ENCODE results near the gene SEC16A.

The SEC16A gene

DNA sequence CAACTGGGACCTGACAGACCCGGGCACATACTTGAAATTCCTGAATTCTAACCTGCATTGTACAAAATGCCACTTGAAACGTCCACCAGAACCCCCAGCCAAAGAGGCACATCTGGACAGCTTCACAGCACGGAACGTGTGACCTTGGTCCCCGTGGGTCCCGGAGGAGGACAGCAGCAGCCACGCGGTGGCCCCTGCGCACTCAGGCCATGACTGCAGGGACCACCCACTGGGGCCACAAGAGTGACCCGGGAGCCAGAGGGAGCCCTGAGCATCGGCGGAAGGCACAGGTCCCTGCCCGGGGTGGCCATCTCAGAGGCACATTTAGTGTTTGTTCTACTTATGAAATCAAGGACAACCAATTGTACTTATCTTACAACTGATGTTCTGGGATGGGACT is 80.8 kb downstream of the SEC16A start:
- Histone ChIP-seq H3K4me1 (ENCODE audit: control insufficient read depth in 1 of 2, insufficient read depth in 2 of 2, low read length in 2 of 2) (peaks cover 13 to 24% of the 10 kb centered on the region in 2 donors), H3K27me3 (ENCODE audit: control insufficient read depth in 1 of 2, insufficient read depth in 2 of 2, low read length in 2 of 2) (no peaks in the 10 kb centered on the region), H3K4me3 (ENCODE audit: low read depth in 1 of 2, low read length in 2 of 2) (no peak overlapping the region), H3K27ac (ENCODE audit: low read depth, low read length) (no peak overlapping the region), H3K9ac (ENCODE audit: low read depth in 1 of 2, low read length in 2 of 2) (no peak overlapping the region), H3K9me3 (ENCODE audit: control insufficient read depth in 1 of 2, low read length in 2 of 2) (no peaks in the 10 kb centered on the region), H3K36me3 (ENCODE audit: control insufficient read depth in 1 of 2, insufficient read depth in 2 of 2, low read length in 2 of 2) (peaks cover 10 to 37% of the 10 kb centered on the region in 2 donors)

DNA sequence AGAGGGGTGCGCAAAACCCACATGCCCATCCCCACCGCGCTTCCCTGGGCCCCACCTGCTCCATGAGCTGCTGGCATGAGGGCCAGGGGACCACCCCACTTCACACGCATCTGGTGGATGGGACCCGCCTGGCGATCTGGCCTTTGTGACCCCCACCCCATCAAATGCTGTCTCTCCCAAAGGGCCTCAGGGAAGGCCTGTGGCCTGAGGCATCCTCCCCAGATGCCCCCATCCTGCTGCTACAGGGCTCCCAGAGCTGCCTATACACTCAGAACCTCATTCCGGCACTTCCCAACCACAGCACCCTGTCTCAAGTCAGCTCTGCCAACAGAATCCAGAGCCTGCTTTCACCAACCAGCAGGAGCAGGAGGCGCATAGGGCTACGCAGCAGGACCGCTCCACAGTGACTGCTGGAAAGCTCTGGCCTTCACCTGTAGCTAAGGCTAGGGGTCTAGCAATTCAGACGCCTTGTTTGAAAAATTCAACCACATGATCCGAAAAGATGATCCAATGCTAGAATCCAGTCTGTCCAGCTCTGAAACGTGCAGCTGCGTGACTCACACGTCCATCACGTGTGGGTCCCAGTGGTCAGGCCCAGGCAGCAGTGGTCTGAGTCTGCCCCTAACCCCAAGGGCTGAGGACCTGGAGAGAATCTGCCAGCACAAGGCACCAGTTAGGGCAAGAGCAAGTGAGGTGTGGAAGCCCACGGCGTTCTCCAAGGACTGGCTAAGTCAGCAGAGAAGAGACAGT is 81.5 kb downstream of the SEC16A start:
- Histone ChIP-seq H3K27ac (ENCODE audit: low read depth, low read length) (no peak overlapping the region), H3K9me3 (ENCODE audit: control insufficient read depth in 1 of 2, low read length in 2 of 2) (no peaks in the 10 kb centered on the region), H3K4me3 (ENCODE audit: low read depth in 1 of 2, low read length in 2 of 2) (no peak overlapping the region), H3K4me1 (ENCODE audit: control insufficient read depth in 1 of 2, insufficient read depth in 2 of 2, low read length in 2 of 2) (peaks cover 13 to 24% of the 10 kb centered on the region in 2 donors), H3K36me3 (ENCODE audit: control insufficient read depth in 1 of 2, insufficient read depth in 2 of 2, low read length in 2 of 2) (peaks cover 6 to 40% of the 10 kb centered on the region in 2 donors), H3K9ac (ENCODE audit: low read depth in 1 of 2, low read length in 2 of 2) (no peak overlapping the region), H3K27me3 (ENCODE audit: control insufficient read depth in 1 of 2, insufficient read depth in 2 of 2, low read length in 2 of 2) (no peaks in the 10 kb centered on the region)

- H3K27me3 ChIP-seq (ENCODE audit: control insufficient read depth in 1 of 2, insufficient read depth in 2 of 2, low read length in 2 of 2), result no peaks in the 10 kb centered on the region
- peaks cover 18 to 27% of the 10 kb centered on the region in 2 donors for H3K4me1 ChIP-seq (ENCODE audit: control insufficient read depth in 1 of 2, insufficient read depth in 2 of 2, low read length in 2 of 2)
- peak within 1 kb of the TSS; percentile 81 to 87 for H3K4me3 ChIP-seq (ENCODE audit: low read depth in 1 of 2, low read length in 2 of 2)
- no peak within 1 kb of the TSS for H3K27ac ChIP-seq (ENCODE audit: low read depth, low read length)
- H3K36me3 ChIP-seq (ENCODE audit: control insufficient read depth in 1 of 2, insufficient read depth in 2 of 2, low read length in 2 of 2), result peaks cover 14 to 38% of the 10 kb centered on the region in 2 donors
- no peaks in the 10 kb centered on the region for H3K9me3 ChIP-seq (ENCODE audit: control insufficient read depth in 1 of 2, low read length in 2 of 2)
- H3K9ac ChIP-seq (ENCODE audit: low read depth in 1 of 2, low read length in 2 of 2), result peak within 1 kb of the TSS; percentile 66 to 76
Observed at GRCh38 chr9:136400038-136400834, 82.6 kb downstream of the SEC16A start, which contains the start of gene SNAPC4. Gene SNAPC4, minus strand, starts transcription at chr9:136400170. Its CDS starts 1,742 bp downstream, at chr9:136398428.

DNA sequence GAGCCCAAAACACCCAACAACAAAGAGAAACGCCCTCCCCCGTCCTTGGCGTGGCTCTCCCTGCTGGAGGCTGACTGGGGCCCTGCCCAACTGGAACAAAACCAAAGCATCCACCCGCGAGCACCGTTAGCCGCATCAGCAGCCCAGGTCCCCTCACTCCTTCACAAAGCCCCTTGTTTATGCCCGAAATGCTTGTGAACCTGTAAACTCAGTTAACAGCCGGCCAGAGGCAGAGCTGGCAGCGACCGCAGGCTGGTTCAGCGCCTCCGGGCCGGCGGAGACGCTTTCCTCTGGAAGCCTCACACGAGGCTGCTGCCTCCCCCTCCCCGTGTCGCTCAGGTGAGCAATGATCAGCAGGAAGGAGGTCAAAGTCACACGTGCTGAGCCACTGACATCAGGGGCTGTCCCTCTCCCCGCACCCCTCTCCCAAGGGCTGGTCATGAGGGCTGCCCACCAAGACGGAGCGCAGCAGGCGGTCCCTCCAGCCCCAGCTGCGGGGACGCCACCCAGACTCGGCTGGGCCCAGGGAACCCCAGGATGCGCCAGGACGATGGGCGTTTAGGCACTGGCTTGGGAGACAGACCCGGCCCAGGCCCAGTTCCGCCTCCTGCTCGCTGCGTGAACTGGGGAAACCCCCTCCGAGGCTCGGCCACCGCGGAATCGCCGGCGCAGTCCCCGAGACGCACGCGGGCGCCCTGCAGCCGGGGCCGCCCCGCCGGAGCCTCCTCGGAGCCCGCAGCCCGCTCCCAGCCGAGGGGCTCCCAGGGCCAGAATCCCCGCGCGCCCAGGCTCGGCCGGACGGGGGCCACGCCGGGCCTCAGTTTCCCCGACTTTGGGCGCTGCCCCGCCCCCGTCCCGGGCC is 83.4 kb downstream of the SEC16A start:
- H3K36me3 ChIP-seq (ENCODE audit: control insufficient read depth in 1 of 2, insufficient read depth in 2 of 2, low read length in 2 of 2), result peaks cover 17 to 40% of the 10 kb centered on the region in 2 donors

DNA sequence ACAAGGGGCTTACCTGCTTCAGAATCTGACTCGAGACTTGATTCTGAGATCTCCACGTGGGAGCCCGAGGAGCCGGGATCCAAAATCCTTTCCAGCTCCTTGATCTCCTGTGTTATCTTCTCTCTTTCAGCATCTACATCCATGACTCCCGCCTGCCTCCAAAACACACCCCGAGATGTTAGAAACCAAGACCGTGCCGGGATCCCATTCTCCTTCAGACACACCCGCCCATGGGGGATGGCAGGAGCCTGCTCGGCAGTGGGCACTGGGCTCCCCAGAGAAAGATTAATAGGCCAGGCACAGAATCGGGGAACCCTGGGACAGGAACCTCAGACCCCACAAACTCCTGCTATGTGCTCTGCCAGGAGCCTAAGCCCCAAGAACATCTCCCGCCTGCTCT is 84.6 kb downstream of the SEC16A start:
- Histone ChIP-seq H3K9ac (ENCODE audit: low read depth in 1 of 2, low read length in 2 of 2) (no peak overlapping the region), H3K4me1 (ENCODE audit: control insufficient read depth in 1 of 2, insufficient read depth in 2 of 2, low read length in 2 of 2) (peaks cover 18 to 21% of the 10 kb centered on the region in 2 donors), H3K9me3 (ENCODE audit: control insufficient read depth in 1 of 2, low read length in 2 of 2) (no peaks in the 10 kb centered on the region), H3K36me3 (ENCODE audit: control insufficient read depth in 1 of 2, insufficient read depth in 2 of 2, low read length in 2 of 2) (peaks cover 19 to 42% of the 10 kb centered on the region in 2 donors), H3K4me3 (ENCODE audit: low read depth in 1 of 2, low read length in 2 of 2) (no peak overlapping the region), H3K27me3 (ENCODE audit: control insufficient read depth in 1 of 2, insufficient read depth in 2 of 2, low read length in 2 of 2) (no peaks in the 10 kb centered on the region), H3K27ac (ENCODE audit: low read depth, low read length) (no peak overlapping the region)

More for the DNA sequence above, 83.4 kb downstream of the SEC16A start:
- Histone ChIP-seq H3K4me3 (ENCODE audit: low read depth in 1 of 2, low read length in 2 of 2) (peak overlapping the region; percentile 81 to 87), H3K4me1 (ENCODE audit: control insufficient read depth in 1 of 2, insufficient read depth in 2 of 2, low read length in 2 of 2) (peaks cover 18 to 27% of the 10 kb centered on the region in 2 donors), H3K9ac (ENCODE audit: low read depth in 1 of 2, low read length in 2 of 2) (peak overlapping the region; percentile 66 to 76), H3K9me3 (ENCODE audit: control insufficient read depth in 1 of 2, low read length in 2 of 2) (no peaks in the 10 kb centered on the region), H3K27ac (ENCODE audit: low read depth, low read length) (no peak overlapping the region), H3K27me3 (ENCODE audit: control insufficient read depth in 1 of 2, insufficient read depth in 2 of 2, low read length in 2 of 2) (no peaks in the 10 kb centered on the region)

GRCh38 chr9:136397643-136398042 is 85.2 kb downstream of the SEC16A start:
- Histone ChIP-seq H3K4me3 (ENCODE audit: low read depth in 1 of 2, low read length in 2 of 2) (no peak overlapping the region), H3K9ac (ENCODE audit: low read depth in 1 of 2, low read length in 2 of 2) (no peak overlapping the region), H3K27ac (ENCODE audit: low read depth, low read length) (no peak overlapping the region), H3K36me3 (ENCODE audit: control insufficient read depth in 1 of 2, insufficient read depth in 2 of 2, low read length in 2 of 2) (peaks cover 24 to 48% of the 10 kb centered on the region in 2 donors), H3K4me1 (ENCODE audit: control insufficient read depth in 1 of 2, insufficient read depth in 2 of 2, low read length in 2 of 2) (peaks cover 18 to 21% of the 10 kb centered on the region in 2 donors), H3K27me3 (ENCODE audit: control insufficient read depth in 1 of 2, insufficient read depth in 2 of 2, low read length in 2 of 2) (no peaks in the 10 kb centered on the region), H3K9me3 (ENCODE audit: control insufficient read depth in 1 of 2, low read length in 2 of 2) (no peaks in the 10 kb centered on the region)

DNA sequence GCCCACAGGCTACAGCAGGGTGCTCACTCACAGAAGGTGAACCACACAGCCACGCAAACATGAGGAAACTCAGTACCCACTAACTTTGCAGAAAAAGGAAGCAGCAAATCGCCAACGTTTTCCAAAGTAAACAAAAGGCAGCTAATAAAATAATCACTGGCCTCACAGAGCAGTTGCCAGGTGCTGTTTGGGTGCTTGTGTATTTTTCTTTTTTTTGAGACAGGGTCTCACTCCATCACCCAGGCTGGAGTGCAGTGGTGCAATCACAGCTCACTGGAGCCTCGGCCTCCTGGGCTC is 86.7 kb downstream of the SEC16A start:
- H3K27ac ChIP-seq (ENCODE audit: low read depth, low read length), result no peak overlapping the region
- H3K4me3 ChIP-seq (ENCODE audit: low read depth in 1 of 2, low read length in 2 of 2), result no peak overlapping the region
- H3K4me1 ChIP-seq (ENCODE audit: control insufficient read depth in 1 of 2, insufficient read depth in 2 of 2, low read length in 2 of 2), result peaks cover 18 to 21% of the 10 kb centered on the region in 2 donors
- no peak overlapping the region for H3K9ac ChIP-seq (ENCODE audit: low read depth in 1 of 2, low read length in 2 of 2)
- no peaks in the 10 kb centered on the region for H3K27me3 ChIP-seq (ENCODE audit: control insufficient read depth in 1 of 2, insufficient read depth in 2 of 2, low read length in 2 of 2)
- no peaks in the 10 kb centered on the region for H3K9me3 ChIP-seq (ENCODE audit: control insufficient read depth in 1 of 2, low read length in 2 of 2)
- peaks cover 33 to 62% of the 10 kb centered on the region in 2 donors for H3K36me3 ChIP-seq (ENCODE audit: control insufficient read depth in 1 of 2, insufficient read depth in 2 of 2, low read length in 2 of 2)

DNA sequence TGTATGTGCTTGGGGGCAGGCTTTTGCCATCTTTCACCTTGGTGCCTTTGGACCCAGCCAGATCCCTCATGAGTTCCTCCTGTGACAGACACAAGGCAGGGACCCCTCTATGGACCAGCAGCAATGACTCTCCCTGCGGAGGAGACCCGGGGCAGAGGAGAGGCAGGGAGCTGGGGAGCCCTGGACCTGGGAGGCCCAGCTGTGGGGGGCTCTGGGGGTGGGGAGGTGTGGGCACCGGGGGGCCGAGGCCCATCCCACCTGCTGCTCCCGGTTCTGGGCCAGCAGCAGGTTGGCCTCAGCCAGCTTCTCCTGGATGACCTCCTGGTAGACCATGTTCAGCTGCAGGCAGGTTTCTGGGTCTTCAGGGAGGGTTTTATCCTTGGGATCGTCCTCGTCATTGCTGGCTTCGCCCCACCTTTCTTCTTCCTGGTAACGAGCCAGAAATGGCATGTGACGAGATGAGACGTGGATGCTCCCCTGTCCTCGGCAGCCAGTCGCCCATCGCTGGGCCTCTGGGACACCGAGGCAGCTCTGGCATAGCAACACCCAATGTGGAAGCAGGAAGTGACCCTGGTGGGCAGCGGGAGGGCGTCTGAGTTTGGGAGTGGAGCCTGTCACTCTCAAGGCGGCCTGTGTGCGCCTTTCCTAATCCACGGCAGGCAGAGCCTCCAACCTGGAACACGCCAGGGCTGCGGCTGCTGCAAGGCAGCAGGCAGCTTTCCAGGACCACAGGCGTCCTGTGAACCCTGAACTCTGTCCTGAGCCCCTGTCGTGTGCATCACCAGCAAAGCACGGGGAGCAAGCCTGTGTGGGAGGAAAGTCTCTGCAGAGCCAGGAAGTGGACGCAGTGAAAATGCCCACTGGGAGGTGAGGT is 87.3 kb downstream of the SEC16A start:
- Histone ChIP-seq H3K4me3 (ENCODE audit: low read depth in 1 of 2, low read length in 2 of 2) (no peak overlapping the region), H3K9me3 (ENCODE audit: control insufficient read depth in 1 of 2, low read length in 2 of 2) (no peaks in the 10 kb centered on the region), H3K4me1 (ENCODE audit: control insufficient read depth in 1 of 2, insufficient read depth in 2 of 2, low read length in 2 of 2) (peaks cover 18 to 19% of the 10 kb centered on the region in 2 donors), H3K27me3 (ENCODE audit: control insufficient read depth in 1 of 2, insufficient read depth in 2 of 2, low read length in 2 of 2) (no peaks in the 10 kb centered on the region), H3K36me3 (ENCODE audit: control insufficient read depth in 1 of 2, insufficient read depth in 2 of 2, low read length in 2 of 2) (peaks cover 33 to 63% of the 10 kb centered on the region in 2 donors), H3K9ac (ENCODE audit: low read depth in 1 of 2, low read length in 2 of 2) (no peak overlapping the region), H3K27ac (ENCODE audit: low read depth, low read length) (no peak overlapping the region)

- Histone ChIP-seq H3K27me3 (ENCODE audit: control insufficient read depth in 1 of 2, insufficient read depth in 2 of 2, low read length in 2 of 2) (no peaks in the 10 kb centered on the region), H3K27ac (ENCODE audit: low read depth, low read length) (no peak overlapping the region), H3K9ac (ENCODE audit: low read depth in 1 of 2, low read length in 2 of 2) (no peak overlapping the region), H3K4me3 (ENCODE audit: low read depth in 1 of 2, low read length in 2 of 2) (no peak overlapping the region), H3K9me3 (ENCODE audit: control insufficient read depth in 1 of 2, low read length in 2 of 2) (no peaks in the 10 kb centered on the region), H3K4me1 (ENCODE audit: control insufficient read depth in 1 of 2, insufficient read depth in 2 of 2, low read length in 2 of 2) (peaks cover 13 to 14% of the 10 kb centered on the region in 2 donors), H3K36me3 (ENCODE audit: control insufficient read depth in 1 of 2, insufficient read depth in 2 of 2, low read length in 2 of 2) (peaks cover 34 to 64% of the 10 kb centered on the region in 2 donors)
Observed at GRCh38 chr9:136395020-136395340, 87.9 kb downstream of the SEC16A start.

All from duodenal mucosa (tissue), 2 donors.